OCI-M2 (cell line): ENCODE measurements around the gene PKM.

ENCODE experiments used
- DNase-seq: peaks from one replicate; lab custom pipeline; 2025; ENCODE audit not compliant: unreplicated experiment; lab: John Stamatoyannopoulos, UW

PKM gene

GRCh38 chr15:72236381-72237003 lies 5.5 kb upstream of the PKM start:
- DNase-seq = no peak

GRCh38 chr15:72235298-72235697 lies 4.3 kb upstream of the PKM start:
- DNase-seq = no peak

GRCh38 chr15:72233769-72234168 lies 2.8 kb upstream of the PKM start:
- DNase-seq = no peak

GRCh38 chr15:72231833-72232478 lies 966 bp upstream of the PKM start:
- no peak for DNase-seq

- no peak for DNase-seq
Measured at GRCh38 chr15:72230197-72231065, 559 bp downstream of the PKM start.

GRCh38 chr15:72229947-72230196 lies 1.1 kb downstream of the PKM start:
- DNase-seq = no peak

- DNase-seq = no peak
Measured at GRCh38 chr15:72229076-72229946, 1.7 kb downstream of the PKM start.

- no peak for DNase-seq
Measured at GRCh38 chr15:72227720-72228119, 3.3 kb downstream of the PKM start.

GRCh38 chr15:72227192-72227586 lies 3.8 kb downstream of the PKM start:
- no peak for DNase-seq

- DNase-seq = no peak
Measured at GRCh38 chr15:72223278-72223677, 7.7 kb downstream of the PKM start.

GRCh38 chr15:72222393-72222792 lies 8.6 kb downstream of the PKM start:
- no peak for DNase-seq

GRCh38 chr15:72220687-72221086 lies 10.3 kb downstream of the PKM start:
- no peak for DNase-seq

- DNase-seq = no peak
Measured at GRCh38 chr15:72217216-72217615, 13.8 kb downstream of the PKM start.

GRCh38 chr15:72216079-72216478 lies 14.9 kb downstream of the PKM start:
- no peak for DNase-seq

- DNase-seq = no peak
Measured at GRCh38 chr15:72207558-72208085, 23.4 kb downstream of the PKM start.

- DNase-seq = no peak
Measured at GRCh38 chr15:72206677-72207000, 24.4 kb downstream of the PKM start.

GRCh38 chr15:72205896-72206676 lies 24.9 kb downstream of the PKM start:
- DNase-seq = no peak

- DNase-seq = no peak
Measured at GRCh38 chr15:72205273-72205672, 25.7 kb downstream of the PKM start.

- DNase-seq = no peak
Measured at GRCh38 chr15:72203507-72203837, 27.5 kb downstream of the PKM start.

- DNase-seq = no peak
Measured at GRCh38 chr15:72202801-72203506, 28.0 kb downstream of the PKM start.
